IMR-90 (cell line): ENCODE results near the gene FAM237A. TPM values are rescaled to one million over a fixed set of nuclear protein-coding genes. Genes with fewer than 3 reads are reported as not detected.

Source experiments
- ATAC-seq: fragments of 200-7000 bp; cut with Tn5 transposase; 2 replicates; pipeline ENCODE4 v1.9.1; 2020; ENCODE audit warnings: low read depth, mild to moderate bottlenecking, moderate library complexity
- BruUV-seq: library from RNA; stranded (reverse); fragments of 400-500 nt; replicated peaks from 2 replicates; lab custom pipeline; 2021; lab: Mats Ljungman, UMichigan
- CTCF ChIA-PET: fragments of 300-600 bp; formaldehyde crosslinking; extraction: SDS; loops from one replicate; lab custom pipeline; 2021; ENCODE audit warnings: antibody characterized with exemption; lab: Yijun Ruan, JAX
- POLR2A ChIA-PET: fragments of 300-600 bp; sonication (Branson Sonifier 250); formaldehyde crosslinking; loops from one replicate; lab custom pipeline; 2022; ENCODE audit warnings: antibody characterized with exemption; ENCODE audit not compliant: unreplicated experiment; lab: Charles Lee
- DNase-seq: peaks from one replicate; pipeline ENCODE4 v3.0.0; 2013
- H2AFZ ChIP-seq: replicated peaks from 2 replicates; pipeline ENCODE3; 2013; ENCODE audit warnings: low read length, mild to moderate bottlenecking; ENCODE audit not compliant: poor library complexity
- H2AK5ac ChIP-seq: 2 replicates; pipeline ENCODE4 v1.6.1; 2013; ENCODE audit warnings: low read depth, low read length, inconsistent platforms
- H2AK9ac ChIP-seq: replicated peaks from 2 replicates; pipeline ENCODE3; 2013; ENCODE audit warnings: mild to moderate bottlenecking, low read depth, low read length, moderate library complexity; ENCODE audit not compliant: poor library complexity
- H2BK120ac ChIP-seq: 2 replicates; pipeline ENCODE4 v1.6.1; 2013; ENCODE audit warnings: low read depth, low read length, inconsistent platforms
- H2BK15ac ChIP-seq: 3 replicates; pipeline ENCODE4 v1.6.1; 2013; ENCODE audit warnings: low read depth, low read length, inconsistent platforms
- H2BK20ac ChIP-seq: 2 replicates; pipeline ENCODE4 v1.6.1; 2013; ENCODE audit warnings: low read depth, mild to moderate bottlenecking, inconsistent platforms, low read length, moderate library complexity
- H2BK5ac ChIP-seq: 2 replicates; pipeline ENCODE4 v1.6.1; 2013; ENCODE audit warnings: mild to moderate bottlenecking, low read depth, low read length, inconsistent platforms; ENCODE audit not compliant: poor library complexity, severe bottlenecking
- H3K14ac ChIP-seq: replicated peaks from 2 replicates; pipeline ENCODE4 v1.6.1; 2013; ENCODE audit warnings: low read depth, low read length, inconsistent platforms
- H3K18ac ChIP-seq: 2 replicates; pipeline ENCODE4 v1.6.1; 2013; ENCODE audit warnings: low read depth, low read length, control low read depth
- H3K23ac ChIP-seq: 2 replicates; pipeline ENCODE4 v1.6.1; 2013; ENCODE audit warnings: low read depth, low read length, inconsistent platforms
- H3K27ac ChIP-seq: 2 replicates; pipeline ENCODE4 v1.5.1; 2013; ENCODE audit warnings: mild to moderate bottlenecking, control low read depth, low read length; ENCODE audit not compliant: insufficient read depth
- H3K27me3 ChIP-seq: 2 replicates; pipeline ENCODE4 v1.6.1; 2013; ENCODE audit warnings: low read length; ENCODE audit not compliant: control insufficient read depth, insufficient read depth
- H3K36me3 ChIP-seq: 2 replicates; pipeline ENCODE4 v1.6.1; 2013; ENCODE audit warnings: low read length, mixed read lengths; ENCODE audit not compliant: control insufficient read depth, insufficient read depth
- H3K4ac ChIP-seq: 2 replicates; pipeline ENCODE4 v1.6.1; 2013; ENCODE audit warnings: low read depth, low read length, inconsistent platforms
- H3K4me1 ChIP-seq: 2 replicates; pipeline ENCODE4 v1.6.1; 2013; ENCODE audit warnings: low read length, mixed read lengths; ENCODE audit not compliant: control insufficient read depth, insufficient read depth
- H3K4me2 ChIP-seq: 2 replicates; pipeline ENCODE4 v1.6.1; 2013; ENCODE audit warnings: low read depth, mild to moderate bottlenecking, control low read depth, low read length, moderate library complexity
- H3K4me3 ChIP-seq: 2 replicates; pipeline ENCODE4 v1.5.1; 2013; ENCODE audit warnings: low read depth, mild to moderate bottlenecking, control low read depth, low read length, moderate library complexity; ENCODE audit not compliant: insufficient read depth
- H3K56ac ChIP-seq: 2 replicates; pipeline ENCODE4 v1.6.1; 2013; ENCODE audit warnings: low read length, inconsistent platforms; ENCODE audit not compliant: insufficient read depth; ENCODE audit errors: extremely low read depth
- H3K79me1 ChIP-seq, 2 experiments: 2 replicates each; pipeline ENCODE4 v1.6.1; 2013; ENCODE audit warnings: low read length in 2 of 2, inconsistent platforms in 1 of 2, low read depth in 1 of 2
- H3K9ac ChIP-seq: 2 replicates; pipeline ENCODE4 v1.6.1; 2013; ENCODE audit warnings: low read depth, low read length, control low read depth
- H3K9me1 ChIP-seq: 2 replicates; pipeline ENCODE4 v1.6.1; 2013; ENCODE audit warnings: low read length, inconsistent platforms; ENCODE audit not compliant: insufficient read depth
- H3K9me3 ChIP-seq: 2 replicates; pipeline ENCODE4 v1.6.1; 2013; ENCODE audit warnings: low read length; ENCODE audit not compliant: control insufficient read depth, insufficient read depth
- H4K20me1 ChIP-seq: 2 replicates; pipeline ENCODE4 v1.6.1; 2013; ENCODE audit warnings: low read length, inconsistent platforms; ENCODE audit not compliant: insufficient read depth
- H4K5ac ChIP-seq: 2 replicates; pipeline ENCODE4 v1.6.1; 2013; ENCODE audit warnings: mild to moderate bottlenecking, low read depth, low read length, control low read depth
- H4K8ac ChIP-seq, 2 experiments: 2 replicates each; pipeline ENCODE4 v1.6.1; 2013; ENCODE audit warnings: low read depth in 2 of 2, low read length in 2 of 2, control low read depth in 1 of 2, inconsistent platforms in 1 of 2
- H4K91ac ChIP-seq: 2 replicates; pipeline ENCODE4 v1.6.1; 2013; ENCODE audit warnings: low read depth, low read length, inconsistent platforms; ENCODE audit not compliant: insufficient read depth
- NFE2L2 ChIP-seq: fragments of 150-350 bp; IDR thresholded peaks from 2 replicates; pipeline ENCODE4 v1.6.1; 2016; ENCODE audit warnings: low read depth, mild to moderate bottlenecking, low read length
- RAD21 ChIP-seq: IDR thresholded peaks from 2 replicates; pipeline ENCODE4 v1.6.1; 2012; ENCODE audit warnings: low read length, improper control_type of control experiment
- SMC3 ChIP-seq: fragments of 150-350 bp; IDR thresholded peaks from 2 replicates; pipeline ENCODE4 v1.6.1; 2016; ENCODE audit warnings: low read depth, mild to moderate bottlenecking, antibody characterized with exemption, low read length, moderate library complexity
- WGBS, 2 experiments: methylation state at CpG; one replicate each; pipeline versions ENCODE4 v1.1.5 to v1.1.7; 2013; ENCODE audit warnings: missing lambda C conversion rate in 2 of 2; ENCODE audit not compliant: insufficient read length in 1 of 2; ENCODE audit errors: extremely low coverage in 2 of 2; 5-methylcytosine and 5-hydroxymethylcytosine counted together
- dilution Hi-C: fragments of 300-500 bp; cut with HindIII; formaldehyde crosslinking; loops from one replicate; pipeline ENCODE4 v1.14.3; 2018; ENCODE audit warnings: low sequenced_read_pairs; ENCODE audit not compliant: unreplicated experiment
- in situ Hi-C: fragments of 300-500 bp; cut with MboI; formaldehyde crosslinking; loops from 3 replicates; pipeline ENCODE4 v1.14.3; 2019; ENCODE audit warnings: low sequenced_read_pairs, inconsistent platforms, mixed read lengths
- intact Hi-C: fragments of 100-400 bp; cut with micrococcal nuclease; formaldehyde crosslinking; loops from 2 replicates; pipeline ENCODE4 v1.10.0; 2022
- polyA plus RNA-seq, 3 experiments: library from polyadenylated mRNA; depleted of rRNA; stranded (reverse); fragments of >200 nt; gene quantifications; 2 replicates each; pipeline ENCODE4 v1.2.3, GENCODE V29; 2012; ENCODE audit warnings: low replicate concordance in 1 of 3
- total RNA-seq: library from RNA; depleted of rRNA; stranded (reverse); fragments of >200 nt; gene quantifications from 2 replicates; pipeline ENCODE4 v1.2.3, GENCODE V29; 2012
- TF ChIP-seq, protein P1 (sequence below): conservative IDR thresholded peaks from 2 replicates; pipeline ENCODE4 v1.5.1; 2012; ENCODE audit warnings: mild to moderate bottlenecking, low read depth, low read length, improper control_type of control experiment

Gene FAM237A
- total and polyA plus RNA-seq, 2 of the 4 experiments (the other 2 are of a cell fraction): not detected

DNA sequence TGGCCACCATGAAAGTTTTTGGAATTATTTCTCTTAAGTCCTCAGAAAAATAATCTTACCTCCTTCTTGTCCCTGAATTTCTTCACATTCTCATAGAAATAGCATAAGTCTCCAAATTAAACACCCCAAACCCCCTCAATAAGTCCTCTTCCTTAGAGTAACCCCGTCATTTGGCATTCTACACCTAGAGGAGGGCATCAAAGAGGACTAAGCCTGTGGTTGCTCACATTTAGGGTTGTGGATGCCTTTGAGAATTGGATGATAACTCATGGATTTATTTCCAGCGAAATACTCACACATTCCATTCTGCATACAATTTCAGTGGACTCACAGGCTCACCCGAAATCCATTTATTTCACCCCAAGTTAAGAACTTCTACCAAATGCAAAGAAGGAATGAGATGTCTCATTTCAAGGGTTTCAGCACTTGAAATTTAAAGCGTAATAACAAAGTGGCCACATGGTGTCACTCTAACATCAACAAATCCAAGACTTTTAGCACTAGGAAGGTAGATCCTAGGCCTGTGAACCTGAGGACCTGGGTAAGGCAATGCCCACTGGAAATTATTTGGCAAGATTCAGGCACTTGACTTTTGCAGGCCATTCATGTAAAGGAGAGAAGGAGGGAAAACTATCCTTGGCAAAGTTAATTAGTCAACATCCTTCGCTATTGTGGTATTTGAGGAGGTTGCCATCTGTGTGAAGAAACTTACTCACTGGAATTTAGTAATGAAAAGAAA is 51.3 kb downstream of the FAM237A start:
- ChIA-PET POLR2A (no interaction called here), CTCF (no interaction called here)
- no peak overlapping the region for H3K56ac ChIP-seq
- no peak overlapping the region for H2BK20ac ChIP-seq
- no TSS peak for BruUV-seq
- H2AK9ac ChIP-seq: no peak overlapping the region
- H2AFZ ChIP-seq: no peak overlapping the region
- H3K4me3 ChIP-seq: no peak overlapping the region
- H3K27ac ChIP-seq: no peak overlapping the region
- dilution Hi-C loops: no loop called here
- H3K23ac ChIP-seq: no peak overlapping the region
- H4K5ac ChIP-seq: no peak overlapping the region
- no CpG with 5 or more reads among the region's 5 CpGs for WGBS, 2 experiments
- in situ Hi-C loops: loop anchor here (5.0 to 10.0 kb wide), 2 partner anchors 84 to 781 kb away; no protein-coding TSS in a partner anchor
- no peaks in the 10 kb centered on the region for H4K20me1 ChIP-seq
- ATAC-seq: peak; percentile 83
- H4K91ac ChIP-seq: no peak overlapping the region
- intact Hi-C loops: loop anchor here (1.0 to 10.0 kb wide), 5 partner anchors 88 to 1041 kb away; partner anchors contain the start of gene METTL21A
- H3K4me1 ChIP-seq: no peaks in the 10 kb centered on the region
- no peak overlapping the region for H4K8ac ChIP-seq
- no peak overlapping the region for H2BK15ac ChIP-seq
- no peaks in the 10 kb centered on the region for H3K9me1 ChIP-seq
- H3K9me3 ChIP-seq: no peaks in the 10 kb centered on the region
- H2AK5ac ChIP-seq: no peak overlapping the region
- H2BK5ac ChIP-seq: no peak overlapping the region
- H3K79me1 ChIP-seq: no peaks in the 10 kb centered on the region
- peaks cover under 1% of the 10 kb centered on the region for H3K27me3 ChIP-seq
- no peak overlapping the region for H3K18ac ChIP-seq
- no peak overlapping the region for H3K14ac ChIP-seq
- no peaks in the 10 kb centered on the region for H3K36me3 ChIP-seq
- H3K4me2 ChIP-seq: no peak overlapping the region
- no peak overlapping the region for H3K4ac ChIP-seq
- TF ChIP-seq NFE2L2 (no peak), RAD21 (peak; percentile 79), SMC3 (peak; percentile 49)
- TF ChIP-seq, protein P1, sequence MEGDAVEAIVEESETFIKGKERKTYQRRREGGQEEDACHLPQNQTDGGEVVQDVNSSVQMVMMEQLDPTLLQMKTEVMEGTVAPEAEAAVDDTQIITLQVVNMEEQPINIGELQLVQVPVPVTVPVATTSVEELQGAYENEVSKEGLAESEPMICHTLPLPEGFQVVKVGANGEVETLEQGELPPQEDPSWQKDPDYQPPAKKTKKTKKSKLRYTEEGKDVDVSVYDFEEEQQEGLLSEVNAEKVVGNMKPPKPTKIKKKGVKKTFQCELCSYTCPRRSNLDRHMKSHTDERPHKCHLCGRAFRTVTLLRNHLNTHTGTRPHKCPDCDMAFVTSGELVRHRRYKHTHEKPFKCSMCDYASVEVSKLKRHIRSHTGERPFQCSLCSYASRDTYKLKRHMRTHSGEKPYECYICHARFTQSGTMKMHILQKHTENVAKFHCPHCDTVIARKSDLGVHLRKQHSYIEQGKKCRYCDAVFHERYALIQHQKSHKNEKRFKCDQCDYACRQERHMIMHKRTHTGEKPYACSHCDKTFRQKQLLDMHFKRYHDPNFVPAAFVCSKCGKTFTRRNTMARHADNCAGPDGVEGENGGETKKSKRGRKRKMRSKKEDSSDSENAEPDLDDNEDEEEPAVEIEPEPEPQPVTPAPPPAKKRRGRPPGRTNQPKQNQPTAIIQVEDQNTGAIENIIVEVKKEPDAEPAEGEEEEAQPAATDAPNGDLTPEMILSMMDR: peak; percentile 69
- no peak overlapping the region for H3K9ac ChIP-seq
- DNase-seq: peak; percentile 69
- no peak overlapping the region for H2BK120ac ChIP-seq
